ENCODE data around the gene ING3. TPM values are rescaled to one million over a fixed set of nuclear protein-coding genes. Genes with fewer than 3 reads are reported as not detected.

The ING3 gene
- total RNA-seq, 4 donors from 2014 or later: 5.8 to 9.9 (median 6.7) TPM

GRCh38 chr7:120992272-120992964, 41.8 kb downstream of the ING3 start:
- H3K27me3 ChIP-seq: no peaks in the 10 kb centered on the region
- TF ChIP-seq POLR2A (IDR thresholded peaks at IDR 0.05): no peak
- TF ChIP-seq CTCF (IDR thresholded peaks at IDR 0.05 in 4 of 5, conservative IDR thresholded peaks at IDR 0.05 in 1 of 5): no peak
- intact Hi-C loops (cut with DNase I; ENCODE audit: low total_unique reads) (loop anchor here (10.0 kb wide), 1 partner anchor 202 kb away; no protein-coding TSS in a partner anchor), in situ Hi-C loops (cut with MboI; ENCODE audit: low sequenced_read_pairs in 4 of 4) (loop anchor here in 2 of 4 donors (5.0 to 10.0 kb wide), 2 partner anchors 82 to 90 kb away; no protein-coding TSS in a partner anchor)
- no peak for DNase-seq
- no peak for ATAC-seq
- H3K4me3 ChIP-seq: peak overlapping the region; percentile 65 to 72 (median 66)
- peaks cover 43 to 57% of the 10 kb centered on the region in 2 donors for H3K4me1 ChIP-seq
- H3K27ac ChIP-seq: peak overlapping the region; percentile 91 to 98 (median 94)
- no peaks in the 10 kb centered on the region for H3K36me3 ChIP-seq
- no peaks in the 10 kb centered on the region for H3K9me3 ChIP-seq

DNA sequence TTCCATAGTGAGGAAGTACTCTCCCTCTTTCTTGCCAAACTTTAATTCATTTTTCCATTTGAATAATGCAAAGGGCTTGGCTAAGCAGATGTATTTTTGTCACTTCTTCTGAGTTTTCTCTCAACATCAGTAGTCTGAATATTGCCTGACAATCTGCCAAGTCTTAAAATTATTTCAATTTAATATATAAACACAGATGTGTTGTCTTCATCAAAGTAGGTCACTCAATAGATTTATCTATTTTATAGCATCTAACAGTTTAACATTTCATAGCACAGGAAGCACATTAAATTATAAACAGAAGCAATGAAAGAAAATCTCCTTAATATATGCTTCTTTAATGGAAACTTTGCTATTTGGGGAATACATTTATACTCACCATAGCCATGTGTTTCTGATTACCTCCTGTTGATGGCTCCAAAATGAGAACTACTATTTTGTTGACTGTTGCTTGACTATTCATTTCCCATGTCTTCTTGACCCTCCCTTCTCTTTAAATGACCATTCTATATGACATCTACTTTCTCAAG, 42.5 kb downstream of the ING3 start:
- H3K4me3 ChIP-seq: peak overlapping the region; percentile 2 to 67 (median 66)
- no peaks in the 10 kb centered on the region for H3K9me3 ChIP-seq
- in situ Hi-C loops (cut with MboI; ENCODE audit: low sequenced_read_pairs in 4 of 4): loop anchor here in 2 of 4 donors (5.0 to 10.0 kb wide), 2 partner anchors 82 to 89 kb away; no protein-coding TSS in a partner anchor
- no peaks in the 10 kb centered on the region for H3K36me3 ChIP-seq
- peak overlapping the region; percentile 91 to 98 (median 94) for H3K27ac ChIP-seq
- no peaks in the 10 kb centered on the region for H3K27me3 ChIP-seq
- intact Hi-C loops (cut with DNase I; ENCODE audit: low total_unique reads): loop anchor here (10.0 kb wide), 1 partner anchor 202 kb away; no protein-coding TSS in a partner anchor
- TF ChIP-seq POLR2A (IDR thresholded peaks at IDR 0.05) (no peak), CTCF (IDR thresholded peaks at IDR 0.05 in 4 of 5, conservative IDR thresholded peaks at IDR 0.05 in 1 of 5) (no peak)
- H3K4me1 ChIP-seq: peaks cover 48 to 60% of the 10 kb centered on the region in 2 donors
- ATAC-seq (no peak), DNase-seq (no peak)

- no peak for TF ChIP-seq POLR2A (IDR thresholded peaks at IDR 0.05)
- no peak for TF ChIP-seq CTCF (IDR thresholded peaks at IDR 0.05 in 4 of 5, conservative IDR thresholded peaks at IDR 0.05 in 1 of 5)
- DNase-seq (no peak), ATAC-seq (peak in 1 of 2 donors; percentile 27)
- Histone ChIP-seq H3K4me3 (peak overlapping the region in 3 of 4 donors; percentile 2 to 66 (median 65)), H3K36me3 (no peaks in the 10 kb centered on the region), H3K27me3 (no peaks in the 10 kb centered on the region), H3K27ac (peak overlapping the region; percentile 91 to 98 (median 94)), H3K9me3 (no peaks in the 10 kb centered on the region), H3K4me1 (peaks cover 54 to 65% of the 10 kb centered on the region in 2 donors)
- in situ Hi-C loops (cut with MboI; ENCODE audit: low sequenced_read_pairs in 4 of 4): loop anchor here in 2 of 4 donors (5.0 to 10.0 kb wide), 2 partner anchors 81 to 89 kb away; no protein-coding TSS in a partner anchor
- intact Hi-C loops (cut with DNase I; ENCODE audit: low total_unique reads): loop anchor here (10.0 kb wide), 1 partner anchor 201 kb away; no protein-coding TSS in a partner anchor
These were observed 43.1 kb downstream of the ING3 start for GRCh38 chr7:120993553-120994191.

- Histone ChIP-seq H3K9me3 (no peaks in the 10 kb centered on the region), H3K27me3 (no peaks in the 10 kb centered on the region), H3K4me3 (peak overlapping the region in 1 of 4 donors; percentile 65), H3K36me3 (no peaks in the 10 kb centered on the region), H3K4me1 (peaks cover 65 to 76% of the 10 kb centered on the region in 2 donors), H3K27ac (peak overlapping the region; percentile 91 to 98 (median 94))
- TF ChIP-seq CTCF (IDR thresholded peaks at IDR 0.05 in 4 of 5, conservative IDR thresholded peaks at IDR 0.05 in 1 of 5) (no peak), POLR2A (IDR thresholded peaks at IDR 0.05) (no peak)
- in situ Hi-C loops (cut with MboI; ENCODE audit: low sequenced_read_pairs in 4 of 4) (loop anchor here in 2 of 4 donors (5.0 to 10.0 kb wide), 2 partner anchors 80 to 88 kb away; no protein-coding TSS in a partner anchor), intact Hi-C loops (cut with DNase I; ENCODE audit: low total_unique reads) (loop anchor here (10.0 kb wide), 1 partner anchor 200 kb away; no protein-coding TSS in a partner anchor)
- no peak for ATAC-seq
- no peak for DNase-seq
These were observed 44.2 kb downstream of the ING3 start for GRCh38 chr7:120994512-120995410.

Measured in gastrocnemius medialis (tissue), 4 donors.